IMR-90 (cell line): ENCODE results near the gene KIF12. TPM values are rescaled to one million over a fixed set of nuclear protein-coding genes. Genes with fewer than 3 reads are reported as not detected.

Experiments used
- ATAC-seq: fragments of 200-7000 bp; cut with Tn5 transposase; 2 replicates; pipeline ENCODE4 v1.9.1; 2020; ENCODE audit warnings: low read depth, mild to moderate bottlenecking, moderate library complexity
- BruUV-seq: library from RNA; stranded (reverse); fragments of 400-500 nt; replicated peaks from 2 replicates; lab custom pipeline; 2021; lab: Mats Ljungman, UMichigan
- CTCF ChIA-PET: fragments of 300-600 bp; formaldehyde crosslinking; extraction: SDS; loops from one replicate; lab custom pipeline; 2021; ENCODE audit warnings: antibody characterized with exemption; lab: Yijun Ruan, JAX
- POLR2A ChIA-PET: fragments of 300-600 bp; sonication (Branson Sonifier 250); formaldehyde crosslinking; loops from one replicate; lab custom pipeline; 2022; ENCODE audit warnings: antibody characterized with exemption; ENCODE audit not compliant: unreplicated experiment; lab: Charles Lee
- DNase-seq: peaks from one replicate; pipeline ENCODE4 v3.0.0; 2013
- H2AFZ ChIP-seq: replicated peaks from 2 replicates; pipeline ENCODE3; 2013; ENCODE audit warnings: low read length, mild to moderate bottlenecking; ENCODE audit not compliant: poor library complexity
- H2AK5ac ChIP-seq: 2 replicates; pipeline ENCODE4 v1.6.1; 2013; ENCODE audit warnings: low read depth, low read length, inconsistent platforms
- H2AK9ac ChIP-seq: replicated peaks from 2 replicates; pipeline ENCODE3; 2013; ENCODE audit warnings: mild to moderate bottlenecking, low read depth, low read length, moderate library complexity; ENCODE audit not compliant: poor library complexity
- H2BK120ac ChIP-seq: 2 replicates; pipeline ENCODE4 v1.6.1; 2013; ENCODE audit warnings: low read depth, low read length, inconsistent platforms
- H2BK15ac ChIP-seq: 3 replicates; pipeline ENCODE4 v1.6.1; 2013; ENCODE audit warnings: low read depth, low read length, inconsistent platforms
- H2BK20ac ChIP-seq: 2 replicates; pipeline ENCODE4 v1.6.1; 2013; ENCODE audit warnings: low read depth, mild to moderate bottlenecking, inconsistent platforms, low read length, moderate library complexity
- H2BK5ac ChIP-seq: 2 replicates; pipeline ENCODE4 v1.6.1; 2013; ENCODE audit warnings: mild to moderate bottlenecking, low read depth, low read length, inconsistent platforms; ENCODE audit not compliant: poor library complexity, severe bottlenecking
- H3K14ac ChIP-seq: replicated peaks from 2 replicates; pipeline ENCODE4 v1.6.1; 2013; ENCODE audit warnings: low read depth, low read length, inconsistent platforms
- H3K18ac ChIP-seq: 2 replicates; pipeline ENCODE4 v1.6.1; 2013; ENCODE audit warnings: low read depth, low read length, control low read depth
- H3K23ac ChIP-seq: 2 replicates; pipeline ENCODE4 v1.6.1; 2013; ENCODE audit warnings: low read depth, low read length, inconsistent platforms
- H3K27ac ChIP-seq: 2 replicates; pipeline ENCODE4 v1.5.1; 2013; ENCODE audit warnings: mild to moderate bottlenecking, control low read depth, low read length; ENCODE audit not compliant: insufficient read depth
- H3K27me3 ChIP-seq: 2 replicates; pipeline ENCODE4 v1.6.1; 2013; ENCODE audit warnings: low read length; ENCODE audit not compliant: control insufficient read depth, insufficient read depth
- H3K36me3 ChIP-seq: 2 replicates; pipeline ENCODE4 v1.6.1; 2013; ENCODE audit warnings: low read length, mixed read lengths; ENCODE audit not compliant: control insufficient read depth, insufficient read depth
- H3K4ac ChIP-seq: 2 replicates; pipeline ENCODE4 v1.6.1; 2013; ENCODE audit warnings: low read depth, low read length, inconsistent platforms
- H3K4me1 ChIP-seq: 2 replicates; pipeline ENCODE4 v1.6.1; 2013; ENCODE audit warnings: low read length, mixed read lengths; ENCODE audit not compliant: control insufficient read depth, insufficient read depth
- H3K4me2 ChIP-seq: 2 replicates; pipeline ENCODE4 v1.6.1; 2013; ENCODE audit warnings: low read depth, mild to moderate bottlenecking, control low read depth, low read length, moderate library complexity
- H3K4me3 ChIP-seq: 2 replicates; pipeline ENCODE4 v1.5.1; 2013; ENCODE audit warnings: low read depth, mild to moderate bottlenecking, control low read depth, low read length, moderate library complexity; ENCODE audit not compliant: insufficient read depth
- H3K56ac ChIP-seq: 2 replicates; pipeline ENCODE4 v1.6.1; 2013; ENCODE audit warnings: low read length, inconsistent platforms; ENCODE audit not compliant: insufficient read depth; ENCODE audit errors: extremely low read depth
- H3K79me1 ChIP-seq, 2 experiments: 2 replicates each; pipeline ENCODE4 v1.6.1; 2013; ENCODE audit warnings: low read length in 2 of 2, inconsistent platforms in 1 of 2, low read depth in 1 of 2
- H3K9ac ChIP-seq: 2 replicates; pipeline ENCODE4 v1.6.1; 2013; ENCODE audit warnings: low read depth, low read length, control low read depth
- H3K9me1 ChIP-seq: 2 replicates; pipeline ENCODE4 v1.6.1; 2013; ENCODE audit warnings: low read length, inconsistent platforms; ENCODE audit not compliant: insufficient read depth
- H3K9me3 ChIP-seq: 2 replicates; pipeline ENCODE4 v1.6.1; 2013; ENCODE audit warnings: low read length; ENCODE audit not compliant: control insufficient read depth, insufficient read depth
- H4K20me1 ChIP-seq: 2 replicates; pipeline ENCODE4 v1.6.1; 2013; ENCODE audit warnings: low read length, inconsistent platforms; ENCODE audit not compliant: insufficient read depth
- H4K5ac ChIP-seq: 2 replicates; pipeline ENCODE4 v1.6.1; 2013; ENCODE audit warnings: mild to moderate bottlenecking, low read depth, low read length, control low read depth
- H4K8ac ChIP-seq, 2 experiments: 2 replicates each; pipeline ENCODE4 v1.6.1; 2013; ENCODE audit warnings: low read depth in 2 of 2, low read length in 2 of 2, control low read depth in 1 of 2, inconsistent platforms in 1 of 2
- H4K91ac ChIP-seq: 2 replicates; pipeline ENCODE4 v1.6.1; 2013; ENCODE audit warnings: low read depth, low read length, inconsistent platforms; ENCODE audit not compliant: insufficient read depth
- BHLHE40 ChIP-seq: fragments of 150-350 bp; IDR thresholded peaks from 2 replicates; pipeline ENCODE4 v1.6.1; 2016; ENCODE audit warnings: mild to moderate bottlenecking, low read depth, low read length
- FOS ChIP-seq: fragments of 150-350 bp; IDR thresholded peaks from 2 replicates; pipeline ENCODE4 v1.6.1; 2016; ENCODE audit warnings: low read depth, low read length
- WGBS, 2 experiments: methylation state at CpG; one replicate each; pipeline versions ENCODE4 v1.1.5 to v1.1.7; 2013; ENCODE audit warnings: missing lambda C conversion rate in 2 of 2; ENCODE audit not compliant: insufficient read length in 1 of 2; ENCODE audit errors: extremely low coverage in 2 of 2; 5-methylcytosine and 5-hydroxymethylcytosine counted together
- dilution Hi-C: fragments of 300-500 bp; cut with HindIII; formaldehyde crosslinking; loops from one replicate; pipeline ENCODE4 v1.14.3; 2018; ENCODE audit warnings: low sequenced_read_pairs; ENCODE audit not compliant: unreplicated experiment
- in situ Hi-C: fragments of 300-500 bp; cut with MboI; formaldehyde crosslinking; loops from 3 replicates; pipeline ENCODE4 v1.14.3; 2019; ENCODE audit warnings: low sequenced_read_pairs, inconsistent platforms, mixed read lengths
- intact Hi-C: fragments of 100-400 bp; cut with micrococcal nuclease; formaldehyde crosslinking; loops from 2 replicates; pipeline ENCODE4 v1.10.0; 2022
- polyA plus RNA-seq, 3 experiments: library from polyadenylated mRNA; depleted of rRNA; stranded (reverse); fragments of >200 nt; gene quantifications; 2 replicates each; pipeline ENCODE4 v1.2.3, GENCODE V29; 2012; ENCODE audit warnings: low replicate concordance in 1 of 3
- total RNA-seq: library from RNA; depleted of rRNA; stranded (reverse); fragments of >200 nt; gene quantifications from 2 replicates; pipeline ENCODE4 v1.2.3, GENCODE V29; 2012

The KIF12 gene
- total and polyA plus RNA-seq, 2 of the 4 experiments (the other 2 are of a cell fraction), result not detected

GRCh38 chr9:114059047-114059803 is 39.9 kb downstream of the KIF12 start (continued):
- TF ChIP-seq BHLHE40, result no peak

GRCh38 chr9:114058688-114059046 is 40.4 kb downstream of the KIF12 start:
- no peak overlapping the region for H3K4ac ChIP-seq
- no peak overlapping the region for H3K4me2 ChIP-seq
- 0 out of 2 replicates have a peak, but pooled peaks cover 4% of the 10 kb centered on the region for H3K9me1 ChIP-seq
- no peaks in the 10 kb centered on the region for H3K4me1 ChIP-seq
- H3K27ac ChIP-seq, result no peak overlapping the region
- no TSS peak for BruUV-seq
- no peak overlapping the region for H2BK120ac ChIP-seq
- peaks cover 6% of the 10 kb centered on the region; the same call in 1 of the 2 replicates for H3K27me3 ChIP-seq
- ChIA-PET POLR2A (no interaction called here), CTCF (interaction anchor here (0.6 kb wide), 2 partner anchors 180 to 229 kb away, joined by 3 to 5 read pairs; no protein-coding TSS in a partner anchor)
- no peak overlapping the region for H3K9ac ChIP-seq
- ATAC-seq (no peak), DNase-seq (no peak)
- whole genome bisulfite sequencing, 2 experiments, result no CpG with 5 or more reads among the region's 4 CpGs
- H2AFZ ChIP-seq, result no peak overlapping the region
- no peaks in the 10 kb centered on the region for H3K79me1 ChIP-seq
- dilution Hi-C loops, result no loop called here
- H3K4me3 ChIP-seq, result no peak overlapping the region
- no peak overlapping the region for H3K56ac ChIP-seq
- intact Hi-C loops, result no loop called here
- H3K9me3 ChIP-seq, result no peaks in the 10 kb centered on the region
- in situ Hi-C loops, result no loop called here
- H2BK15ac ChIP-seq, result no peak overlapping the region
- no peak overlapping the region for H2BK5ac ChIP-seq
- TF ChIP-seq FOS, result no peak
- H4K20me1 ChIP-seq, result no peaks in the 10 kb centered on the region
- no peak overlapping the region for H4K8ac ChIP-seq
- no peak overlapping the region for H4K5ac ChIP-seq
- no peak overlapping the region for H3K23ac ChIP-seq
- no peak overlapping the region for H3K18ac ChIP-seq
- peaks cover 4% of the 10 kb centered on the region; the same call in 1 of the 2 replicates for H3K36me3 ChIP-seq
- H2AK5ac ChIP-seq, result no peak overlapping the region
- H2AK9ac ChIP-seq, result no peak overlapping the region
- H3K14ac ChIP-seq, result no peak overlapping the region
- no peak overlapping the region for H4K91ac ChIP-seq
- H2BK20ac ChIP-seq, result no peak overlapping the region
